ENCODE data around the gene UBA6.
"Not testable (repeated sequence)": the region's sequence is repeated elsewhere in the genome, so short reads cannot be mapped to it uniquely, and the experiment has no call there.

Gene UBA6
- 117 to 159 reads per million in 2 experiments for total RNA-seq

- peak; percentile 92 for DNase-seq (ENCODE audit: low read depth)
Observed at GRCh38 chr4:67700738-67701516, at the start of gene UBA6. Gene UBA6 (minus strand): TSS chr4:67701155. CDS start chr4:67701119, 36 bp downstream.

GRCh38 chr4:67750691-67751090, 49.7 kb upstream of the UBA6 start:
- no peak for DNase-seq (ENCODE audit: low read depth)

- no peak for DNase-seq (ENCODE audit: low read depth)
Observed at GRCh38 chr4:67749286-67749685, 48.3 kb upstream of the UBA6 start.

GRCh38 chr4:67746797-67747495, 46.0 kb upstream of the UBA6 start:
- no peak for DNase-seq (ENCODE audit: low read depth)

DNA sequence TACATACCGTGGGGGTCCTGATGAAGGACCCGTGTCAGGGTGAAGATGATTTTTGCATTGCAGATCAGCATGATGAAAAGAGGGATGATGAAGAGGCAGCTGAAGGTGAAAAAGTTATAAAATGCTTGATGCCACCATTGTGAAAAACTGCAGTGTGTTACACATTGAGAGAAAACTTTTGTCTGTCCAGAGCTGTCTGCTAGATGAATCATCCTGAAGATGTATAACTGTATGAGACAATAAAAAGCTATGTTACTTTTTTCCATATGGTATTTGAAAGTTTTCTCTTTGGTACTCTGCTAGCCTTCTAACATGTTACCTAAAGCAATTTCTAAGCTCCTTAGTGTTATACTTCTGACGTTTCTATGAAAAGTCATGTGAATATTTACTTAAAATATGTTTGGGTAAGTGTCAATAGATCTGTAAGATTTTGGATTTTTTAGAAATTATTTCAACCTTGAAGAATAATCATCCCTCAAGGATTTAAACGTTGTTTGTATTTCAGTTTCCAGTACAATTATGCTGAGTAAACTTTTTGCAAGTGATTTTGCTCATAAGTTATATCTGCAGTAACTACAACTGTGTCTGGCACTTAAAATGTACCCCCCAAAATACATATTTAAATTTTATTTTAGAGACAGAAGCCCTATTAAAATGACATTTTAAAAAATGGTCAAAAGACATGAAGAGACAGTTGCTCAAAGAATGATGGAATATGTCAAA, 43.8 kb upstream of the UBA6 start:
- DNase-seq (ENCODE audit: low read depth): no peak

DNA sequence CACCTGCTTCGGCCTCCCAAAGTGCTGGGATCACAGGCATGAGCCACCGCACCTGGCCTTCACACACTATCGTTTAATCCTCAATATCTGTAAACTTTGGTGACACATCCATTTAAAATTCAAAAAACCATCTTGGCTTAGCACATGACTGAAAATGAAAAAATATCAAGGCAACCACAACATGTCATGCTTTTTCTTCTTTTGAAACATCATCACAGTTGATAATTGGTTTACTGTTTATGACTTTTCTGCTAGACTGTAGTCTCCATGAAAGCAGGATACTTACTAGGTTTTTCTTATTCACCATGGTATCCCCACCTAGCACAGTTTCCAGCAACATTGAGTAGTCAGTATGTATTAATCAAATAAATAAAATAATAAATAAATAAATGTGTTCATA, 42.2 kb upstream of the UBA6 start:
- no peak for DNase-seq (ENCODE audit: low read depth)

DNA sequence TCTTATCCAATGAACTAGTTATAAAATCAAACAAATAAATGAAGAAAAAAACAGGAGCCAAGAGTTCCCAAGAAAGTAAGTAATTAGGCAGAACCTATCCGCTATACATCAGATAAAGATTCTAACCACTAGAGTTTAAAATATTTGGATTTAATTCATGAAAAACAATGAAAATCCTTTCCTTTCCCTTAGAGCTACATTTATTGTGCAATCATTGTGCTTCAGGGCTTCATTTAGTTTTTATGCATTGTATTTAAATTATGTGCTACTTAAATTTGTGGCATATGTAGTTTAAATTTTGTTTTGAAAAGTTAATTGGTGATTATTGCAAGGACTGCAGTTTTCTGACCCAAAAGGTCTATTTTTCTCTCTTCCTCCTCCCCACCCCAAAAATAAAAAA, 35.3 kb upstream of the UBA6 start:
- DNase-seq (ENCODE audit: low read depth): no peak

- DNase-seq (ENCODE audit: low read depth): no peak
Observed at GRCh38 chr4:67735325-67735724, 34.4 kb upstream of the UBA6 start.

DNA sequence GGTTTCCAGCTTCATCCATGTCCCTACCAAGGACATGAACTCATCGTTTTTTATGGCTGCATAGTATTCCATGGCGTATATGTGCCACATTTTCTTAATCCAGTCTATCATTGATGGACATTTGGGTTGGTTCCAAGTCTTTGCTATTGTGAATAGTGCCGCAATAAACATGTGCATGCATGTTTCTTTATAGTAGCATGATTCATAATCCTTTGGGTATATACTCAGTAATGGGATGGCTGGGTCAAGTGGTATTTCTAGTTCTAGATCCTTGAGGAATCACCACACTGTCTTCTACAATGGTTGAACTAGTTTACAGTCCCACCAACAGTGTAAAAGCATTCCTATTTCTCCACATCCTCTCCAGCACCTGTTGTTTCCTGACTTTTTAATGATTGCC, 29.6 kb upstream of the UBA6 start:
- DNase-seq (ENCODE audit: low read depth): not testable (repeated sequence)

GRCh38 chr4:67727124-67727850, 26.3 kb upstream of the UBA6 start:
- DNase-seq (ENCODE audit: low read depth): no peak

DNA sequence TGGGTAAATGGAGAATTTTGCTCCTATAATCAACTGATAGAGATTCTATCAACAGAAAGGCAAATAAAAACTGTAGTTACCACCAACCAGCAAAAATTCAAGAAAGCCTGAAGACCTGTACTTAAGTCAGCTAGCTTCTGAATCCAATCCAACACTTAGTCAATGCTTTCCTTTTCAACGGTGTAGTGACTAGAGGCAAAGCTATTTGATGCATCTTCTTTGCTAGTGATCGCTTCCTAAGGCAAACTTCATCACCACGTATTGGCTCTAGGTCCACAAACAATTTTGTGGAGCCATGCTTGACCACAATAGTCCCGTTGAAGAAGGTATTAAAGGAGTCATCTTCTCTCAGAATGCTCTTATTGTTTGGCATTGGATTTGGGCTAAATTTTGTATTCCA, 25.0 kb upstream of the UBA6 start:
- no peak for DNase-seq (ENCODE audit: low read depth)

DNA sequence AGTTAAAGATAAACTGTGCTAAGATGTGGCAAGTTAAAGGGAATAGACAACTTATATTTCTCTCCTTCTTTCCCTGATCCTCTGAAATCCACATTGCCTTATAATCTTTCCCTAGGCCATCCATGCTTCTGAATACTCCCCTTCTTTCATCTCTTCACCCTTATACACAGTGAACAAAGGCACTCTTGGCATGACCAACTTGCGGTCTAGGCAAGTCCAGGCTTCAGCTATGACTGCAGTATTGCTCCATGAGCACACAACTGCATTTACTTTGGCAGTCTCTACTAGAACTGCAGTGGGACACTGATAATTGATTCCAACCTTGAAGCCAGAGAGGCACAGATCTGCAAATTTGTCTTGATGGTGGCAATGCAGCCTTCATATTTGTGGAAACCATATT, 24.2 kb upstream of the UBA6 start:
- DNase-seq (ENCODE audit: low read depth): no peak

DNA sequence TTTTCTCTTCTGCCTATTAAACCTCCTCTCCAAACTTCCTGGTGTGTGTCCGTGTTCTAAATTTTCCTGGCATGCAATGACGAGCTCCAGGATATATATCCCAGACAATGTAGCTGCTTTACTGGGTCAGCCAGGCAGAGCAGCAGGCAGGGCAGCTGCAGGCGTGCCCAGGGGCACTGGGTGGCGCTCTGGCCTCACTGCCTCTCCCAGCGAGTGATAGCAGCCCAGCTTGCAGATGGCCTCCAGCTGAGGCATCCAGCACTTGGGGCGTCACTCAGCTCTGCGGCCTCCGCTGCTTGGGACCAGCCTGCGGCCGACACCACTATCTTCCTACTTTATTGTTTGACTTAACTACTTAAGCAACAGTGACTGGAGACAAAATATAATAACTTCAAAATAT, 23.0 kb upstream of the UBA6 start:
- DNase-seq (ENCODE audit: low read depth): no peak

DNA sequence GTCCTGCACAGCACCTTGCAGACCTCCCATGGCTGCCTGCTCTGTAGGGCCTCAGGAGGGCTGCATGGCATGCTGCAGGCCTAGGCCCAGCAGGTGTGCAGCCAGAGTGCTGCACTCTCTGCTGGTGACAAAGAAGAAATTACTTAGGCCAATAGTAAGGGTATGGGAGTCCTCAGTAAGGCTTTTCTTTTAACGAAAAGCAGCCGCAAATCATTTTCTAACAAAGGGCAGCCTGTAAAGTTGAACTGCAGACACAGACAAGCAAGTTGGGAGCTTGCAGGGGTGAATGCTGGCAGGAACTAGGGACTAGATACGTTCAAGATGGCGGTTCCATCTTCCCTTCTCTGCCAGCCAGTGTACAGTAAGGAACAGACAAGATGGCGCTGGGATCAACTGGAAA, 22.4 kb upstream of the UBA6 start:
- DNase-seq (ENCODE audit: low read depth): no peak

DNA sequence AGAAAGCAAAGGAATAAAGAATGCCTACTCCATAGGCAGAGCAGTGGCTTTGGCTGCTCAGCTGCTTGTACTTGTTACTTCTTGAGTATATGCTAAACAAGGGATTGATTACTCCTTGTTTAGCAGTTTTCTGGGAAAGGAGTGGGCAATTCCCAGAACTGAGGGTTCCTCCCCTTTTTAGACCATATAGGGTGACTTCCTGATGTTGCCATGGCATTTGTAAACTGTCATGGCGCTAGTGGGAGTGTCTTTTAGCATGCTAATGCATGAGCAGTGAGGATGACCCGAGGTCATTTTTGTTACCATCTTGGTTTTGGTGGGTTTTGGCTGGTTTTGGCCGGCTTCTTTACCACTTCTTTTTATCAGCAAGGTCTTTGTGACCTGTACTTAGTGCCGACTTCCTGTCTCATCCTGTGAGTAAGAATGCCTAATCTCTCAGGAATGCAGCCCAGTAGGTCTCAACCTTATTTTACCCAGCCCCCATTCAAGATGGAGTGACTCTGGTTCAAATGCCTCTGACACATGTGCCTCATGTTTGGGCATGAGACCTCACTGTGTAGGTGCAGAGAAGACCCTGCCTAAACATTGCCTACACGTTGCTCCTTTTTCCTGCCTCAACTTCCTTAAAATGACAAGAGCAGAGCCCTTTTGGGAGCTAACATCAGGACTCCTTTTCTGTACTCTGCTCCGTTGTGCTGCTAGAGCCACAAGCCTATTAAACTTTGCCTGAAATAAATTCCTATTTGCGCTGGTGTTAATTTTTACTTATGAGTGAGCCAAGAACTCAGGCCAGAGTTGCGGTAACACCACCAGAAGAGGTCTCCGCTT, 21.0 kb upstream of the UBA6 start:
- no peak for DNase-seq (ENCODE audit: low read depth)

DNA sequence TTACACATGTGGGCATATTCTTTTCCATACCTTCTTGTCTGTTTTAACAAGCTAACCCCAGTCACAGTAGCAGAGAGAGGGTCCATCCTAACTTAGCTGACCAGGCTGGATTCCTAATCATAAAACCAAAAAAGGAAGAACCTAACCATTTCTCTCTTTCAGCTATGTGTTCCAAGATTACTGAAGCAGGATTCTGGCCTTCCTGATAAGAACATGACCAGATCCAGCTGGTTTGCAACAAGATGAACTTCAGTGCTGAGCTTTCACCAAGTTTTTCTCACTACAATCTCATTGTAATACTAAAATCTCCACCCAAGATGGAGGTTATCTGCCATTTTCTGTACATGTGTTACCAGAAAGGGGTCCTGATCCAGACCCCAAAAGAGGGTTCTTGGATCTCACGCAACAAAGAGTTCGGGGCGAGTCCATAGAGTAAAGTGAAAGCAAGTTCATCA, 20.4 kb upstream of the UBA6 start:
- no peak for DNase-seq (ENCODE audit: low read depth)

- DNase-seq (ENCODE audit: low read depth): no peak
Observed at GRCh38 chr4:67719953-67720617, 19.1 kb upstream of the UBA6 start.

DNA sequence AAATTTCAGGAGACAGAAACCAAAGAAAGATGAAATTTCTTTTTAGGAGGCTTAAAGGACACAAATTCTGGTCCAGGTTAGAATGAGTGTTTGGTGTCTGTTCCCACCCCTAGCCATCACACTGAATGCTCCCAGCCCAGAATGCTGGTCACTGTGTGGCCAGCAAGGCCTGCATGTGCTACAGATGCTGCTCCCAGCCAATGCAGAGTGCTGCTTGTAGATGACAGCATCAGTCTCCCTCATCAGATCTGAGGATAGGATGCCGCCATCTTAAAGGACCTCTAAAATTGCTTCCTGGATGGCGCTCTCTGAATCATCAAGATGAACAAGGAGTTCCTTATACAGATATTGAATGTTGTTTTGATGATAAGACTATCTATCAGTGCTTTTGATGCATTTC, 17.9 kb upstream of the UBA6 start:
- DNase-seq (ENCODE audit: low read depth): no peak

DNA sequence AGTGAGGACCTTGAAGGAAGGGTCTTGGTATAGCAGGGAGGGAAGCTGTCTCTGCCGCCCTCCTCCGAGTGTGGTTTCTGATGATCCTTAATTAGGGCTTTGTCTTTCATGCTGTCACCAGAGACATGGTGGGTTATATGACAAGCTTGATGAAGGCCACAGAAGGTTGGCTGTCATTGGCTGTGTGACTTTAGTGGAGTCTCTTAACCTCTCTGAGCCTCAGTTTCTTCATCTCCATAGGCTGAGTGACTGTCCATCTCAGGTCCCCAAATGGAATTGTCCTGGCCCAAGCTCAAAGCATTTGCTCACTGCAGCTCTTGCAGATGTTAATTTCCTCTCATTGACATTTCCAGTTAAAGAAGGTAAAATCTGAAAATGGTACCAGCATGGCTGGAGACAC, 16.6 kb upstream of the UBA6 start:
- DNase-seq (ENCODE audit: low read depth): no peak

DNA sequence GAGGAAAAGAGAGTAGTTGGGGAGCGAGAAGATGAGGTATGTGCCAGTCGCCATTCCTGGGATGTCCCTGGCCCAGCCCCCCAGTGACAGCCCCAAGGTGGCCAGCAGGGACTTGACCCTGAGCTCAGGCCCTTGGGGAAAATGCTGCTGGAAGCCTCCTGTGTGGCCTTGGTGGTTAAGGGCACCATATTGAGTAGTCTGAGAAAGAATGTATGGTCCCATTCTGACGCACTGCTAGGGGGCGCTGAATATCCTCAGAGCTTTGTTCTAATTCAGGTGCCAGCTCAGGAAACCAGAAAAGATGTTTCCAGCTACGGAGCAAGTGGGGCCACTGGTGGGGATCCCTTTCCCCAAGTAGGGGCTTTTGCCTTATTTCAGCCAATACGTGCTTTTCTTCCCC, 14.0 kb upstream of the UBA6 start:
- DNase-seq (ENCODE audit: low read depth): no peak

GRCh38 chr4:67714248-67714583, 13.3 kb upstream of the UBA6 start:
- DNase-seq (ENCODE audit: low read depth): no peak
